Suprapubic skin (tissue), 3 donors: ENCODE data around the gene DLGAP4.
"Not testable (repeated sequence)": the region's sequence is repeated elsewhere in the genome, so short reads cannot be mapped to it uniquely, and the experiment has no call there.

ENCODE experiments used
- CTCF ChIP-seq, 2 donors: fragments of 200-600 bp in 1 of 2; fragments of 450-650 bp in 1 of 2; sonication (generic) in 1 of 2; IDR thresholded peaks; one replicate each; pipeline ENCODE4 v1.5.1; 2016 to 2019; ENCODE audit warnings: antibody characterized with exemption in 2 of 2, mild to moderate bottlenecking in 1 of 2, moderate library complexity in 1 of 2
- EP300 ChIP-seq: sonication (generic); formaldehyde crosslinking; IDR thresholded peaks from one replicate; pipeline ENCODE4 v1.6.1; 2017; ENCODE audit warnings: antibody characterized with exemption
- POLR2A ChIP-seq, 2 donors: fragments of 450-650 bp; IDR thresholded peaks; one replicate each; pipeline ENCODE4 v1.6.1; 2017; ENCODE audit warnings: antibody characterized with exemption in 2 of 2, mild to moderate bottlenecking in 2 of 2, moderate library complexity in 2 of 2

GRCh38 chr20:36564726-36565121 is 258.6 kb downstream of the DLGAP4 start:
- TF ChIP-seq CTCF (IDR thresholded peaks at IDR 0.05); POLR2A (IDR thresholded peaks at IDR 0.05); EP300: not testable (repeated sequence)
